ENCODE data around the gene GADD45B. TPM values are rescaled to one million over a fixed set of nuclear protein-coding genes. Genes with fewer than 3 reads are reported as not detected.

The GADD45B gene
- total and polyA plus RNA-seq, 4 experiments from 2014 or later = 44.9 to 94.4 (median 88.3) TPM

- H3K4me3 ChIP-seq (ENCODE audit: low read length in 2 of 2) = peak overlapping the region; percentile 73 to 97
- H3K27ac ChIP-seq (ENCODE audit: low read depth, low read length) = peak overlapping the region; percentile 76
- Mint-ChIP-seq H3K4me1 (peaks cover 6 to 36% (median 14%) of the 10 kb centered on the region in 4 donors), H3K36me3 (peaks cover 5 to 26% of the 10 kb centered on the region in 2 donors), H3K27ac (peak overlapping the region; percentile 92 to 98 (median 96)), H3K4me3 (peak overlapping the region; percentile 99 to 100 (median 100)), H3K27me3 (no peaks in the 10 kb centered on the region), H3K9me3 (peaks cover 0 to 23% (median 5%) of the 10 kb centered on the region in 8 donors)
- intact Hi-C loops (cut with micrococcal nuclease) = loop anchor here (1.0 to 10.0 kb wide), 6 partner anchors 17 to 325 kb away; partner anchors contain the start of genes AP3D1, PLEKHJ1, SF3A2 and SGTA
- no peaks in the 10 kb centered on the region for H3K9me3 ChIP-seq (ENCODE audit: control insufficient read depth in 1 of 2, low read length in 2 of 2)
- peak in 3 of 5 donors; percentile 13 to 27 (median 22) for DNase-seq
- H3K27me3 ChIP-seq (ENCODE audit: insufficient read depth, low read length) = no peaks in the 10 kb centered on the region
- ChIA-PET POLR2A (ENCODE audit: partially characterized antibody) (interaction anchor here (0.8 to 6.8 kb wide), 21 partner anchors 14 to 535 kb away, joined by 3 to 271 read pairs (median 45); partner anchors contain the start of genes LMNB2 and TIMM13), CTCF (ENCODE audit: partially characterized antibody) (interaction anchor here (0.7 to 6.8 kb wide), 14 partner anchors 9 to 159 kb away, joined by 3 to 123 read pairs (median 5); no protein-coding TSS in a partner anchor)
- H3K4me1 ChIP-seq (ENCODE audit: insufficient read depth, low read length) = peaks cover 25% of the 10 kb centered on the region
- no peaks in the 10 kb centered on the region for H3K36me3 ChIP-seq (ENCODE audit: insufficient read depth, low read length)
These were observed 1.8 kb downstream of the GADD45B start for GRCh38 chr19:2477732-2478191.

- H3K27ac Mint-ChIP-seq = peak overlapping the region; percentile 88 to 98 (median 96)
- ChIA-PET CTCF (ENCODE audit: partially characterized antibody) (interaction anchor here (0.7 to 6.8 kb wide), 14 partner anchors 8 to 159 kb away, joined by 3 to 123 read pairs (median 5); no protein-coding TSS in a partner anchor), POLR2A (ENCODE audit: partially characterized antibody) (interaction anchor here (0.5 to 6.8 kb wide), 19 partner anchors 13 to 536 kb away, joined by 3 to 271 read pairs (median 53); no protein-coding TSS in a partner anchor)
- peaks cover 0 to 29% (median 10%) of the 10 kb centered on the region in 8 donors for H3K9me3 Mint-ChIP-seq
- peaks cover 5 to 26% of the 10 kb centered on the region in 2 donors for H3K36me3 Mint-ChIP-seq
- H3K4me1 Mint-ChIP-seq = peaks cover 6 to 36% (median 14%) of the 10 kb centered on the region in 4 donors
- Histone ChIP-seq H3K4me3 (ENCODE audit: low read length in 2 of 2) (peak overlapping the region; percentile 73 to 97), H3K27ac (ENCODE audit: low read depth, low read length) (peak overlapping the region; percentile 76), H3K9me3 (ENCODE audit: control insufficient read depth in 1 of 2, low read length in 2 of 2) (no peaks in the 10 kb centered on the region), H3K36me3 (ENCODE audit: insufficient read depth, low read length) (no peaks in the 10 kb centered on the region), H3K4me1 (ENCODE audit: insufficient read depth, low read length) (peaks cover 25% of the 10 kb centered on the region), H3K27me3 (ENCODE audit: insufficient read depth, low read length) (no peaks in the 10 kb centered on the region)
- intact Hi-C loops (cut with micrococcal nuclease) = loop anchor here (1.0 to 10.0 kb wide), 5 partner anchors 25 to 326 kb away; partner anchors contain the start of genes AP3D1, PLEKHJ1, SF3A2 and SGTA
- DNase-seq = peak; percentile 61 to 82 (median 68)
- H3K4me3 Mint-ChIP-seq = peak overlapping the region; percentile 99 to 100 (median 100)
- no peaks in the 10 kb centered on the region for H3K27me3 Mint-ChIP-seq
These were observed 2.4 kb downstream of the GADD45B start for GRCh38 chr19:2478278-2478755.

GRCh38 chr19:2478756-2479555, 3.0 kb downstream of the GADD45B start:
- H3K4me1 ChIP-seq (ENCODE audit: insufficient read depth, low read length) = peaks cover 25% of the 10 kb centered on the region
- H3K27me3 Mint-ChIP-seq = no peaks in the 10 kb centered on the region
- peak overlapping the region; percentile 99 to 100 (median 100) for H3K4me3 Mint-ChIP-seq
- peaks cover 0 to 32% (median 13%) of the 10 kb centered on the region in 8 donors for H3K9me3 Mint-ChIP-seq
- H3K9me3 ChIP-seq (ENCODE audit: control insufficient read depth in 1 of 2, low read length in 2 of 2) = no peaks in the 10 kb centered on the region
- H3K36me3 Mint-ChIP-seq = peaks cover 8 to 27% of the 10 kb centered on the region in 2 donors
- peak overlapping the region; percentile 88 to 98 (median 96) for H3K27ac Mint-ChIP-seq
- CTCF ChIA-PET (ENCODE audit: partially characterized antibody) = interaction anchor here (1.1 to 6.8 kb wide), 10 partner anchors 10 to 138 kb away, joined by 3 to 123 read pairs (median 4); no protein-coding TSS in a partner anchor
- intact Hi-C loops (cut with micrococcal nuclease) = loop anchor here (1.0 to 10.0 kb wide), 5 partner anchors 24 to 327 kb away; partner anchors contain the start of genes AP3D1, PLEKHJ1, SF3A2 and SGTA
- peaks cover 6 to 36% (median 14%) of the 10 kb centered on the region in 4 donors for H3K4me1 Mint-ChIP-seq
- peak; percentile 67 to 88 (median 71) for DNase-seq
- no peaks in the 10 kb centered on the region for H3K27me3 ChIP-seq (ENCODE audit: insufficient read depth, low read length)
- peak overlapping the region; percentile 76 for H3K27ac ChIP-seq (ENCODE audit: low read depth, low read length)
- POLR2A ChIA-PET (ENCODE audit: partially characterized antibody) = interaction anchor here (0.5 to 6.8 kb wide), 19 partner anchors 13 to 240 kb away, joined by 3 to 271 read pairs (median 53); no protein-coding TSS in a partner anchor
- H3K36me3 ChIP-seq (ENCODE audit: insufficient read depth, low read length) = no peaks in the 10 kb centered on the region
- peak overlapping the region; percentile 73 to 97 for H3K4me3 ChIP-seq (ENCODE audit: low read length in 2 of 2)

GRCh38 chr19:2479556-2480194, 3.7 kb downstream of the GADD45B start:
- Mint-ChIP-seq H3K4me3 (peak overlapping the region; percentile 73 to 100 (median 82)), H3K9me3 (peaks cover 0 to 34% (median 15%) of the 10 kb centered on the region in 8 donors), H3K27me3 (no peaks in the 10 kb centered on the region), H3K4me1 (peaks cover 6 to 41% (median 14%) of the 10 kb centered on the region in 4 donors), H3K36me3 (peaks cover 8 to 28% of the 10 kb centered on the region in 2 donors), H3K27ac (peak overlapping the region; percentile 37 to 97 (median 75))
- Histone ChIP-seq H3K27me3 (ENCODE audit: insufficient read depth, low read length) (no peaks in the 10 kb centered on the region), H3K36me3 (ENCODE audit: insufficient read depth, low read length) (no peaks in the 10 kb centered on the region), H3K4me1 (ENCODE audit: insufficient read depth, low read length) (peaks cover 25% of the 10 kb centered on the region), H3K27ac (ENCODE audit: low read depth, low read length) (peak overlapping the region; percentile 76), H3K9me3 (ENCODE audit: control insufficient read depth in 1 of 2, low read length in 2 of 2) (no peaks in the 10 kb centered on the region), H3K4me3 (ENCODE audit: low read length in 2 of 2) (peak overlapping the region in 1 of 2 donors; percentile 97)
- intact Hi-C loops (cut with micrococcal nuclease) = loop anchor here (2.0 to 10.0 kb wide), 4 partner anchors 73 to 327 kb away; partner anchors contain the start of genes AP3D1, PLEKHJ1, SF3A2 and SGTA
- DNase-seq = peak in 1 of 5 donors; percentile 19
- ChIA-PET CTCF (ENCODE audit: partially characterized antibody) (interaction anchor here (1.1 to 6.8 kb wide), 5 partner anchors 11 to 137 kb away, joined by 3 to 123 read pairs (median 4); no protein-coding TSS in a partner anchor), POLR2A (ENCODE audit: partially characterized antibody) (interaction anchor here (1.1 to 6.8 kb wide), 6 partner anchors 12 to 140 kb away, joined by 3 to 231 read pairs (median 64); no protein-coding TSS in a partner anchor)

- no peaks in the 10 kb centered on the region for H3K9me3 ChIP-seq (ENCODE audit: control insufficient read depth in 1 of 2, low read length in 2 of 2)
- intact Hi-C loops (cut with micrococcal nuclease) = no loop called here
- POLR2A ChIA-PET (ENCODE audit: partially characterized antibody) = interaction anchor here (0.5 to 6.8 kb wide), 3 partner anchors 10 to 137 kb away, joined by 3 to 206 read pairs (median 5); no protein-coding TSS in a partner anchor
- Mint-ChIP-seq H3K9me3 (peaks cover 0 to 28% (median 15%) of the 10 kb centered on the region in 8 donors), H3K4me3 (peak overlapping the region in 1 of 8 donors; percentile 43), H3K27me3 (no peaks in the 10 kb centered on the region), H3K36me3 (peaks cover 8 to 21% of the 10 kb centered on the region in 2 donors), H3K4me1 (peaks cover 4 to 23% (median 12%) of the 10 kb centered on the region in 4 donors), H3K27ac (peak overlapping the region in 1 of 7 donors; percentile 17)
- no peak overlapping the region for H3K27ac ChIP-seq (ENCODE audit: low read depth, low read length)
- no peaks in the 10 kb centered on the region for H3K36me3 ChIP-seq (ENCODE audit: insufficient read depth, low read length)
- peaks cover 21% of the 10 kb centered on the region for H3K4me1 ChIP-seq (ENCODE audit: insufficient read depth, low read length)
- H3K27me3 ChIP-seq (ENCODE audit: insufficient read depth, low read length) = no peaks in the 10 kb centered on the region
- DNase-seq = no peak
- no peak overlapping the region for H3K4me3 ChIP-seq (ENCODE audit: low read length in 2 of 2)
- CTCF ChIA-PET (ENCODE audit: partially characterized antibody) = interaction anchor here (1.1 to 6.8 kb wide), 2 partner anchors 16 to 130 kb away, joined by 3 to 123 read pairs; no protein-coding TSS in a partner anchor
These were observed 5.5 kb downstream of the GADD45B start for GRCh38 chr19:2481466-2481865.

GRCh38 chr19:2482354-2483038, 6.6 kb downstream of the GADD45B start:
- intact Hi-C loops (cut with micrococcal nuclease) = no loop called here
- no peaks in the 10 kb centered on the region for H3K9me3 ChIP-seq (ENCODE audit: control insufficient read depth in 1 of 2, low read length in 2 of 2)
- peaks cover 8 to 12% of the 10 kb centered on the region in 2 donors for H3K36me3 Mint-ChIP-seq
- H3K4me1 ChIP-seq (ENCODE audit: insufficient read depth, low read length) = peaks cover 18% of the 10 kb centered on the region
- no peak overlapping the region for H3K4me3 Mint-ChIP-seq
- DNase-seq = no peak
- H3K9me3 Mint-ChIP-seq = peaks cover 0 to 23% (median 15%) of the 10 kb centered on the region in 8 donors
- no peak overlapping the region for H3K4me3 ChIP-seq (ENCODE audit: low read length in 2 of 2)
- peaks cover 4 to 16% (median 11%) of the 10 kb centered on the region in 4 donors for H3K4me1 Mint-ChIP-seq
- no peak overlapping the region for H3K27ac ChIP-seq (ENCODE audit: low read depth, low read length)
- H3K27ac Mint-ChIP-seq = peak overlapping the region in 2 of 7 donors; percentile 12 to 58
- ChIA-PET POLR2A (ENCODE audit: partially characterized antibody) (no interaction called here), CTCF (ENCODE audit: partially characterized antibody) (no interaction called here)
- no peaks in the 10 kb centered on the region for H3K27me3 Mint-ChIP-seq
- H3K36me3 ChIP-seq (ENCODE audit: insufficient read depth, low read length) = no peaks in the 10 kb centered on the region
- no peaks in the 10 kb centered on the region for H3K27me3 ChIP-seq (ENCODE audit: insufficient read depth, low read length)

Data from CD4-positive, alpha-beta memory T cell (primary cell).